ENCODE results near the gene SLC35F2. TPM values are rescaled to one million over a fixed set of nuclear protein-coding genes. Genes with fewer than 3 reads are reported as not detected.

Gene SLC35F2
- polyA plus RNA-seq, 1 of the 3 experiments (the other 2 are of a cell fraction), result 12.4 TPM

DNA sequence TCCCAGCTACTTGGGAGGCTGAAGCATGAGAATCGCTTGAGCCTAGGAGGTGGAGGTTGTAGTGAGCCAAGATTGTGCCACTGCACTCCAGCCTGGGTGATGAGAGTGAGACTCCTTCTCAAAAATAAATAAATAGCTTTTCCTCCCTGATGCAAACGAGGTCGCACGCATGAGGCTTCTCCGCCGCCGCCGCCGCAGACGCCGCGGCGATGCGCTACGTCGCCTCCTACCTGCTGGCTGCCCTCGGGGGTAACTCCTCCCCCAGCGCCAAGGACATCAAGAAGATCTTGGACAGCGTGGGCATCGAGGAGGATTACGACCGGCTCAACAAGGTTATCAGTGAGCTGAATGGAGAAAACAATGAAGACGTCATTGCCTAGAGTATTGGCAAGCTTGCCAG, 49.6 kb upstream of the SLC35F2 start:
- CTCF ChIA-PET, result no interaction called here
- H3F3A ChIP-seq (replicated peaks; ENCODE audit: insufficient read depth), result no peaks in the 10 kb centered on the region
- 85% methylated on average over 23 of the region's 23 CpGs for WGBS (ENCODE audit: low lambda C conversion rate)

DNA sequence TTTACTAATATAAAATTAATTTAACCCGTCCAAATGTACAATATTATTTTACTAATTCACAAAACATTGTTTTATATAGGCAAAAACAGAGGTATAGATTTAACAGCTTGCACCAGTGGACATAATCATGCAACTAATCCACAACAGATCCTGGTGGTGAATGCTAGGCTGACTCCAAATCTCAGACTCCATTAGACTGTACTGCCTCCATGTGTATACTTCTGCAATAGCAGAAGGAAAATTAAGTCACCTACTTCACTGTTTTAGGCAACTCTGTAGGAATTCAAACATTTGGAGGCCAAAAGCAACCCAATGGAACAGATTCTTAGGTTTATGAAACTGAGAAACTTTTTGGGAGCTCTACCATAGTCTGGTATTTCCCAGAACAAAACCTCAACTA, 39.7 kb upstream of the SLC35F2 start:
- H3K36me3 ChIP-seq (replicated peaks in 1 of 2; ENCODE audit: control insufficient read depth in 1 of 2, insufficient read depth in 2 of 2, low read length in 1 of 2), result no peaks in the 10 kb centered on the region
- 7% methylated on average over 1 of the region's 1 CpG for WGBS (ENCODE audit: low lambda C conversion rate)
- no peak overlapping the region for H3K9ac ChIP-seq
- DNase-seq, result peak; percentile 43
- no peaks in the 10 kb centered on the region for H3F3A ChIP-seq (replicated peaks; ENCODE audit: insufficient read depth)
- no peak overlapping the region for H3K27ac ChIP-seq (ENCODE audit: low read depth in 2 of 2, low read length in 1 of 2)
- H4K20me1 ChIP-seq (ENCODE audit: insufficient read depth), result no peaks in the 10 kb centered on the region
- ChIA-PET CTCF (interaction anchor here (0.8 to 1.7 kb wide), 7 partner anchors 39 to 325 kb away, joined by 3 to 10 read pairs (median 4); partner anchors contain the start of gene SLC35F2), POLR2A (no interaction called here)
- no peaks in the 10 kb centered on the region for H3K9me3 ChIP-seq
- H3K27me3 ChIP-seq (ENCODE audit: insufficient read depth), result no peaks in the 10 kb centered on the region; the same call in 1 of the 2 replicates
- no peaks in the 10 kb centered on the region for H3K9me2 ChIP-seq
- H3K4me3 ChIP-seq (ENCODE audit: low read depth in 2 of 2, low read length in 1 of 2), result no peak overlapping the region
- H2AFZ ChIP-seq (ENCODE audit: low read depth), result no peak overlapping the region
- no peaks in the 10 kb centered on the region for H3K79me2 ChIP-seq (ENCODE audit: insufficient read depth)
- no peak overlapping the region for H3K4me2 ChIP-seq
- no peaks in the 10 kb centered on the region for H3K4me1 ChIP-seq (ENCODE audit: control insufficient read depth in 1 of 2, insufficient read depth in 2 of 2, low read depth in 1 of 2, low read length in 1 of 2)
- TF ChIP-seq GABPA (IDR thresholded peaks at IDR 0.05; ENCODE audit: low read depth) (no peak), FOXM1 (IDR thresholded peaks at IDR 0.05; ENCODE audit: low read depth) (no peak), TEAD4 (IDR thresholded peaks at IDR 0.05; ENCODE audit: borderline replicate concordance, insufficient read depth) (no peak), JUND (IDR thresholded peaks at IDR 0.05) (no peak), MXI1 (IDR thresholded peaks at IDR 0.05; ENCODE audit: low read depth, low read length) (no peak), FOXJ3 (CRISPR knock-in tag; IDR thresholded peaks at IDR 0.05) (no peak), RCOR1 (IDR thresholded peaks at IDR 0.05; ENCODE audit: low read length) (no peak), POLR2AphosphoS5 (IDR thresholded peaks at IDR 0.05; ENCODE audit: low read depth, low read length) (no peak), ELF1 (IDR thresholded peaks at IDR 0.05) (no peak), ZBTB33 (IDR thresholded peaks at IDR 0.05; ENCODE audit: borderline replicate concordance, low read depth) (no peak), NRF1 (IDR thresholded peaks at IDR 0.05; ENCODE audit: low read depth, low read length) (no peak)
- TF ChIP-seq, protein P1, sequence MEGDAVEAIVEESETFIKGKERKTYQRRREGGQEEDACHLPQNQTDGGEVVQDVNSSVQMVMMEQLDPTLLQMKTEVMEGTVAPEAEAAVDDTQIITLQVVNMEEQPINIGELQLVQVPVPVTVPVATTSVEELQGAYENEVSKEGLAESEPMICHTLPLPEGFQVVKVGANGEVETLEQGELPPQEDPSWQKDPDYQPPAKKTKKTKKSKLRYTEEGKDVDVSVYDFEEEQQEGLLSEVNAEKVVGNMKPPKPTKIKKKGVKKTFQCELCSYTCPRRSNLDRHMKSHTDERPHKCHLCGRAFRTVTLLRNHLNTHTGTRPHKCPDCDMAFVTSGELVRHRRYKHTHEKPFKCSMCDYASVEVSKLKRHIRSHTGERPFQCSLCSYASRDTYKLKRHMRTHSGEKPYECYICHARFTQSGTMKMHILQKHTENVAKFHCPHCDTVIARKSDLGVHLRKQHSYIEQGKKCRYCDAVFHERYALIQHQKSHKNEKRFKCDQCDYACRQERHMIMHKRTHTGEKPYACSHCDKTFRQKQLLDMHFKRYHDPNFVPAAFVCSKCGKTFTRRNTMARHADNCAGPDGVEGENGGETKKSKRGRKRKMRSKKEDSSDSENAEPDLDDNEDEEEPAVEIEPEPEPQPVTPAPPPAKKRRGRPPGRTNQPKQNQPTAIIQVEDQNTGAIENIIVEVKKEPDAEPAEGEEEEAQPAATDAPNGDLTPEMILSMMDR (IDR thresholded peaks at IDR 0.05), result peak; percentile 63

More for the DNA sequence above, 49.6 kb upstream of the SLC35F2 start:
- DNase-seq, result no peak
- no peaks in the 10 kb centered on the region for H3K36me3 ChIP-seq (replicated peaks in 1 of 2; ENCODE audit: control insufficient read depth in 1 of 2, insufficient read depth in 2 of 2, low read length in 1 of 2)
- POLR2A ChIA-PET, result no interaction called here
- no peak for TF ChIP-seq RXRA (IDR thresholded peaks at IDR 0.05; ENCODE audit: borderline replicate concordance, low read depth)
- no peak for TF ChIP-seq FOSL2 (IDR thresholded peaks at IDR 0.05; ENCODE audit: borderline replicate concordance, low read depth)
- TF ChIP-seq RCOR1 (IDR thresholded peaks at IDR 0.05; ENCODE audit: low read length), result no peak
- TF ChIP-seq, protein P2, sequence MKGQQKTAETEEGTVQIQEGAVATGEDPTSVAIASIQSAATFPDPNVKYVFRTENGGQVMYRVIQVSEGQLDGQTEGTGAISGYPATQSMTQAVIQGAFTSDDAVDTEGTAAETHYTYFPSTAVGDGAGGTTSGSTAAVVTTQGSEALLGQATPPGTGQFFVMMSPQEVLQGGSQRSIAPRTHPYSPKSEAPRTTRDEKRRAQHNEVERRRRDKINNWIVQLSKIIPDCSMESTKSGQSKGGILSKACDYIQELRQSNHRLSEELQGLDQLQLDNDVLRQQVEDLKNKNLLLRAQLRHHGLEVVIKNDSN (IDR thresholded peaks at IDR 0.05; ENCODE audit: borderline replicate concordance, low read depth), result no peak
- no peak for TF ChIP-seq TAF1 (IDR thresholded peaks at IDR 0.05; ENCODE audit: borderline replicate concordance, low read depth, low read length)
- no peak for TF ChIP-seq NFIC (IDR thresholded peaks at IDR 0.05; ENCODE audit: borderline replicate concordance)
- TF ChIP-seq, protein P3, sequence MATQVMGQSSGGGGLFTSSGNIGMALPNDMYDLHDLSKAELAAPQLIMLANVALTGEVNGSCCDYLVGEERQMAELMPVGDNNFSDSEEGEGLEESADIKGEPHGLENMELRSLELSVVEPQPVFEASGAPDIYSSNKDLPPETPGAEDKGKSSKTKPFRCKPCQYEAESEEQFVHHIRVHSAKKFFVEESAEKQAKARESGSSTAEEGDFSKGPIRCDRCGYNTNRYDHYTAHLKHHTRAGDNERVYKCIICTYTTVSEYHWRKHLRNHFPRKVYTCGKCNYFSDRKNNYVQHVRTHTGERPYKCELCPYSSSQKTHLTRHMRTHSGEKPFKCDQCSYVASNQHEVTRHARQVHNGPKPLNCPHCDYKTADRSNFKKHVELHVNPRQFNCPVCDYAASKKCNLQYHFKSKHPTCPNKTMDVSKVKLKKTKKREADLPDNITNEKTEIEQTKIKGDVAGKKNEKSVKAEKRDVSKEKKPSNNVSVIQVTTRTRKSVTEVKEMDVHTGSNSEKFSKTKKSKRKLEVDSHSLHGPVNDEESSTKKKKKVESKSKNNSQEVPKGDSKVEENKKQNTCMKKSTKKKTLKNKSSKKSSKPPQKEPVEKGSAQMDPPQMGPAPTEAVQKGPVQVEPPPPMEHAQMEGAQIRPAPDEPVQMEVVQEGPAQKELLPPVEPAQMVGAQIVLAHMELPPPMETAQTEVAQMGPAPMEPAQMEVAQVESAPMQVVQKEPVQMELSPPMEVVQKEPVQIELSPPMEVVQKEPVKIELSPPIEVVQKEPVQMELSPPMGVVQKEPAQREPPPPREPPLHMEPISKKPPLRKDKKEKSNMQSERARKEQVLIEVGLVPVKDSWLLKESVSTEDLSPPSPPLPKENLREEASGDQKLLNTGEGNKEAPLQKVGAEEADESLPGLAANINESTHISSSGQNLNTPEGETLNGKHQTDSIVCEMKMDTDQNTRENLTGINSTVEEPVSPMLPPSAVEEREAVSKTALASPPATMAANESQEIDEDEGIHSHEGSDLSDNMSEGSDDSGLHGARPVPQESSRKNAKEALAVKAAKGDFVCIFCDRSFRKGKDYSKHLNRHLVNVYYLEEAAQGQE (IDR thresholded peaks at IDR 0.05; ENCODE audit: low read depth, low read length), result no peak
- TF ChIP-seq SMC3 (IDR thresholded peaks at IDR 0.05; ENCODE audit: low read depth, low read length), result no peak
- no peak for TF ChIP-seq EP300 (IDR thresholded peaks at IDR 0.05; ENCODE audit: borderline replicate concordance in 1 of 2, low read depth in 1 of 2, low read length in 1 of 2)
- TF ChIP-seq JUND (IDR thresholded peaks at IDR 0.05), result no peak
- TF ChIP-seq CHD2 (IDR thresholded peaks at IDR 0.05; ENCODE audit: low read length, partially characterized antibody), result no peak
- TF ChIP-seq FOXM1 (IDR thresholded peaks at IDR 0.05; ENCODE audit: low read depth), result no peak
- TF ChIP-seq MAX (IDR thresholded peaks at IDR 0.05; ENCODE audit: low read depth), result no peak
- no peak overlapping the region for H3K9ac ChIP-seq
- no peaks in the 10 kb centered on the region for H3K79me2 ChIP-seq (ENCODE audit: insufficient read depth)
- no peak overlapping the region for H3K27ac ChIP-seq (ENCODE audit: low read depth in 2 of 2, low read length in 1 of 2)
- no peak overlapping the region for H3K4me2 ChIP-seq
- no peak overlapping the region for H2AFZ ChIP-seq (ENCODE audit: low read depth)
- no peak overlapping the region for H3K4me3 ChIP-seq (ENCODE audit: low read depth in 2 of 2, low read length in 1 of 2)
- no peaks in the 10 kb centered on the region for H4K20me1 ChIP-seq (ENCODE audit: insufficient read depth)
- H3K4me1 ChIP-seq (ENCODE audit: control insufficient read depth in 1 of 2, insufficient read depth in 2 of 2, low read depth in 1 of 2, low read length in 1 of 2), result no peaks in the 10 kb centered on the region
- no peaks in the 10 kb centered on the region for H3K9me3 ChIP-seq
- H3K9me2 ChIP-seq, result no peaks in the 10 kb centered on the region
- H3K27me3 ChIP-seq (ENCODE audit: insufficient read depth), result no peaks in the 10 kb centered on the region
